GM23338 (cell line): Measurements from ENCODE around the gene UBE2H. TPM values are rescaled to one million over a fixed set of nuclear protein-coding genes. Genes with fewer than 3 reads are reported as not detected.

Source experiments
- ATAC-seq: fragments of 200-7000 bp; cut with Tn5 transposase; 3 replicates; pipeline ENCODE4 v1.9.1; 2020
- DNase-seq: peaks from one replicate; pipeline ENCODE4 v3.0.0-alpha.2; 2015; ENCODE audit warnings: low spot score
- H2AFZ ChIP-seq: fragments of 200-600 bp; sonication (generic); 2 replicates; pipeline ENCODE4 v1.8.0; 2016; ENCODE audit warnings: antibody characterized with exemption, mild to moderate bottlenecking, moderate library complexity
- H3F3A ChIP-seq: fragments of 200-600 bp; sonication (generic); replicated peaks from 2 replicates; pipeline ENCODE4 v1.8.0; 2017; ENCODE audit warnings: antibody characterized with exemption, mixed run types, low read depth
- H3K27ac ChIP-seq: fragments of 200-600 bp; sonication (generic); 2 replicates; pipeline ENCODE4 v1.6.1; 2016; ENCODE audit warnings: low read depth
- H3K27me3 ChIP-seq: fragments of 200-600 bp; sonication (generic); 2 replicates; pipeline ENCODE4 v1.8.0; 2016; ENCODE audit warnings: mild to moderate bottlenecking, mixed run types, moderate library complexity; ENCODE audit not compliant: insufficient read depth
- H3K36me3 ChIP-seq: fragments of 200-600 bp; sonication (generic); 2 replicates; pipeline ENCODE4 v1.8.0; 2016; ENCODE audit warnings: mild to moderate bottlenecking; ENCODE audit not compliant: insufficient read depth
- H3K4me1 ChIP-seq: fragments of 200-600 bp; sonication (generic); 2 replicates; pipeline ENCODE4 v1.8.0; 2016; ENCODE audit warnings: mild to moderate bottlenecking, moderate library complexity; ENCODE audit not compliant: insufficient read depth
- H3K4me2 ChIP-seq: fragments of 200-600 bp; sonication (generic); 2 replicates; pipeline ENCODE4 v1.7.1; 2017; ENCODE audit warnings: mixed run types
- H3K4me3 ChIP-seq: fragments of 200-600 bp; sonication (generic); 2 replicates; pipeline ENCODE4 v1.6.1; 2016; ENCODE audit warnings: mixed run types
- H3K79me2 ChIP-seq: fragments of 200-600 bp; sonication (generic); replicated peaks from 2 replicates; pipeline ENCODE4 v1.8.0; 2017; ENCODE audit warnings: mild to moderate bottlenecking; ENCODE audit not compliant: insufficient read depth
- H3K9me2 ChIP-seq: fragments of 200-600 bp; sonication (generic); 2 replicates; pipeline ENCODE4 v1.8.0; 2017; ENCODE audit not compliant: insufficient read depth
- H4K20me1 ChIP-seq: fragments of 200-600 bp; sonication (generic); replicated peaks from 2 replicates; pipeline ENCODE4 v1.8.0; 2017; ENCODE audit warnings: mild to moderate bottlenecking; ENCODE audit not compliant: insufficient read depth
- H3K27ac Mint-ChIP-seq: 2 replicates; pipeline ENCODE4 v1.8.0; 2020; ENCODE audit warnings: inconsistent platforms, mild to moderate bottlenecking, moderate library complexity, mixed read lengths
- H3K27me3 Mint-ChIP-seq: 3 replicates; pipeline ENCODE4 v1.8.0; 2022; ENCODE audit warnings: low read depth, mild to moderate bottlenecking, moderate library complexity, mixed read lengths, inconsistent platforms; ENCODE audit not compliant: insufficient read depth, poor library complexity
- H3K36me3 Mint-ChIP-seq: 3 replicates; pipeline ENCODE4 v1.8.0; 2021; ENCODE audit warnings: low read depth, mild to moderate bottlenecking, inconsistent platforms, moderate library complexity, mixed read lengths
- H3K4me1 Mint-ChIP-seq: 3 replicates; pipeline ENCODE4 v1.8.0; 2020; ENCODE audit warnings: mild to moderate bottlenecking, inconsistent platforms, mixed read lengths
- H3K4me3 Mint-ChIP-seq: 3 replicates; pipeline ENCODE4 v1.8.0; 2021; ENCODE audit warnings: moderate library complexity, mild to moderate bottlenecking, inconsistent platforms, mixed read lengths
- H3K9me3 Mint-ChIP-seq: 3 replicates; pipeline ENCODE4 v1.8.0; 2020; ENCODE audit warnings: moderate library complexity, mild to moderate bottlenecking, inconsistent platforms, mixed read lengths
- CREB1 ChIP-seq: fragments of 250-450 bp; sonication (Bioruptor Pico); IDR thresholded peaks from 2 replicates; pipeline ENCODE4 v1.5.0; 2020; ENCODE audit warnings: low read depth, mild to moderate bottlenecking, moderate library complexity
- CTCF ChIP-seq, 2 experiments: fragments of 200-600 bp in 1 of 2; sonication (generic) in 1 of 2; conservative IDR thresholded peaks; 2 replicates each; pipeline versions ENCODE4 v1.5.1 to v1.6.1; 2016 to 2017; ENCODE audit warnings: antibody characterized with exemption in 2 of 2, low read depth in 2 of 2, mild to moderate bottlenecking in 2 of 2, moderate library complexity in 1 of 2
- ETS1 ChIP-seq: IDR thresholded peaks from 2 replicates; pipeline ENCODE4 v1.6.1; 2016; ENCODE audit warnings: antibody characterized with exemption
- EZH2 ChIP-seq: fragments of 200-600 bp; sonication (generic); IDR thresholded peaks from one replicate; pipeline ENCODE4 v1.8.0; 2017; ENCODE audit warnings: antibody characterized with exemption, mild to moderate bottlenecking, low read depth; ENCODE audit not compliant: unreplicated experiment
- EZH2phosphoT487 ChIP-seq: fragments of 200-600 bp; sonication (generic); IDR thresholded peaks from one replicate; pipeline ENCODE4 v1.8.1; 2018; ENCODE audit warnings: antibody characterized with exemption; ENCODE audit not compliant: unreplicated experiment
- JUNB ChIP-seq: IDR thresholded peaks from one replicate; pipeline ENCODE4 v1.6.1; 2016; ENCODE audit warnings: antibody characterized with exemption; ENCODE audit not compliant: unreplicated experiment
- NANOG ChIP-seq: IDR thresholded peaks from 2 replicates; pipeline ENCODE4 v1.6.1; 2016; ENCODE audit warnings: antibody characterized with exemption, borderline replicate concordance
- POLR2AphosphoS5 ChIP-seq: IDR thresholded peaks from 2 replicates; pipeline ENCODE4 v1.6.1; 2016; ENCODE audit warnings: antibody characterized with exemption, low read depth
- REST ChIP-seq: IDR thresholded peaks from one replicate; pipeline ENCODE4 v1.6.1; 2018; ENCODE audit warnings: antibody characterized with exemption; ENCODE audit not compliant: unreplicated experiment
- STAT1 ChIP-seq: IDR thresholded peaks from one replicate; pipeline ENCODE4 v1.6.1; 2016; ENCODE audit warnings: antibody characterized with exemption; ENCODE audit not compliant: unreplicated experiment
- ZNF114 ChIP-seq: fragments of 250-450 bp; sonication (Bioruptor Pico); IDR thresholded peaks from 2 replicates; pipeline ENCODE4 v1.5.0; 2020; ENCODE audit warnings: mild to moderate bottlenecking, moderate library complexity
- ZNF331 ChIP-seq: fragments of 250-450 bp; sonication (Bioruptor Pico); IDR thresholded peaks from 2 replicates; pipeline ENCODE4 v1.5.0; 2020; ENCODE audit warnings: low read depth, mild to moderate bottlenecking, moderate library complexity
- ZNF462 ChIP-seq: fragments of 250-450 bp; sonication (Bioruptor Pico); IDR thresholded peaks from 2 replicates; pipeline ENCODE4 v1.5.0; 2020; ENCODE audit warnings: mild to moderate bottlenecking, moderate library complexity
- polyA plus RNA-seq: library from polyadenylated mRNA; unstranded; fragments of >200 nt; fragmentation: Nextera tagmentation; extraction: Ambion mirVana; gene quantifications from 2 replicates; pipeline ENCODE4 v1.2.1, GENCODE V29; 2016
- total RNA-seq: library from RNA; depleted of rRNA; stranded (reverse); fragments of >200 nt; shearing (Covaris generic); gene quantifications from 2 replicates; pipeline ENCODE4 v1.2.3, GENCODE V29; 2014

The UBE2H gene
- total and polyA plus RNA-seq, 2 experiments from 2014 or later = 40.8 to 86.5 TPM

- peaks cover 50% of the 10 kb centered on the region for H3K79me2 ChIP-seq
- H3K4me3 ChIP-seq = no peak overlapping the region
- no peaks in the 10 kb centered on the region for H3K36me3 ChIP-seq
- no peak for TF ChIP-seq EZH2phosphoT487
- no peak for TF ChIP-seq STAT1
- no peak for TF ChIP-seq POLR2AphosphoS5
- TF ChIP-seq REST = no peak
- TF ChIP-seq ZNF114 (CRISPR knock-in tag) = no peak
- TF ChIP-seq ZNF331 = no peak
- TF ChIP-seq ETS1 = no peak
- no peak for TF ChIP-seq EZH2
- no peak for TF ChIP-seq CTCF (conservative IDR thresholded peaks at IDR 0.05; ENCODE audit: low read depth in 2 of 2)
- no peak for TF ChIP-seq ZNF462 (CRISPR knock-in tag)
- no peak for TF ChIP-seq NANOG
- no peak for TF ChIP-seq JUNB
- TF ChIP-seq CREB1 = no peak
- no peak overlapping the region for H3K4me3 Mint-ChIP-seq
- DNase-seq = no peak
- no peaks in the 10 kb centered on the region for H3K9me3 Mint-ChIP-seq
- H3K36me3 Mint-ChIP-seq = peaks cover 4% of the 10 kb centered on the region; the same call in 1 of the 3 replicates
- H3K4me2 ChIP-seq = no peak overlapping the region
- no peak overlapping the region; the same call in 1 of the 2 replicates for H3K27ac Mint-ChIP-seq
- H3K4me1 Mint-ChIP-seq = peaks cover 67% of the 10 kb centered on the region
- H3K4me1 ChIP-seq = peaks cover 33% of the 10 kb centered on the region
- no peak overlapping the region for H2AFZ ChIP-seq
- H3K27ac ChIP-seq = no peak overlapping the region
- H3K9me2 ChIP-seq = no peaks in the 10 kb centered on the region
- peaks cover 7% of the 10 kb centered on the region for H3K27me3 Mint-ChIP-seq
- no peaks in the 10 kb centered on the region for H3K27me3 ChIP-seq
- no peak for ATAC-seq
- no peaks in the 10 kb centered on the region for H3F3A ChIP-seq
- peaks cover 10% of the 10 kb centered on the region for H4K20me1 ChIP-seq
Observed at GRCh38 chr7:129854401-129854800, 98.4 kb downstream of the UBE2H start.
